Activated T-cell treated with anti-CD3 and anti-CD28 coated beads for 4 hours (primary cell): ENCODE results near the gene BID.
A peak's percentile ranks its signal among the peaks of the same experiment; 100 is the strongest.

Source experiments
- DNase-seq: peaks from one replicate; pipeline ENCODE4 v3.0.0-alpha.2; 2020

Gene BID

GRCh38 chr22:17782621-17783020, 8.4 kb upstream of the BID start:
- DNase-seq = no peak

DNA sequence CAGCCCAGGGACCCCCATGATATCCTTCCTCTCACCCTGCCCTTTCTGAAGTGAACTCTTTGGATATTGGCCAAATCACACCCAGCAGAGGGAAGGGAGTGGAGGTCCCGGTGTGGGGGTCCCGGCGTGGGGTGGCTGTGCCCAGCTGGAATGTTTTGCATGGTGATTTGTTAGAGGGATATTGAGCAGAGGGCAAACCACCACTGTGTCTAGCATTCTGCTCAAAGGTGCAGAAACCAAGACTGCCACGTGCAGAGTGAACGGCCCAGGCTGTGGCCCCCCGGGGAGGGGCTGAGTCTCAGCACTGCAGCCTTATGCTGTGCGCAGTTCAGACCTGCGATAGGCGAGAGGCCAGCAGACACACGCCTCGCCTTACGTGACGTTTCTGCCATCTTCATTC, 7.9 kb upstream of the BID start:
- DNase-seq = no peak

- DNase-seq = peak; percentile 39
These were observed 7.2 kb upstream of the BID start for GRCh38 chr22:17781319-17782031.

- no peak for DNase-seq
These were observed 6.6 kb upstream of the BID start for GRCh38 chr22:17780741-17781318.

GRCh38 chr22:17780116-17780740, 6.0 kb upstream of the BID start:
- DNase-seq = no peak

DNA sequence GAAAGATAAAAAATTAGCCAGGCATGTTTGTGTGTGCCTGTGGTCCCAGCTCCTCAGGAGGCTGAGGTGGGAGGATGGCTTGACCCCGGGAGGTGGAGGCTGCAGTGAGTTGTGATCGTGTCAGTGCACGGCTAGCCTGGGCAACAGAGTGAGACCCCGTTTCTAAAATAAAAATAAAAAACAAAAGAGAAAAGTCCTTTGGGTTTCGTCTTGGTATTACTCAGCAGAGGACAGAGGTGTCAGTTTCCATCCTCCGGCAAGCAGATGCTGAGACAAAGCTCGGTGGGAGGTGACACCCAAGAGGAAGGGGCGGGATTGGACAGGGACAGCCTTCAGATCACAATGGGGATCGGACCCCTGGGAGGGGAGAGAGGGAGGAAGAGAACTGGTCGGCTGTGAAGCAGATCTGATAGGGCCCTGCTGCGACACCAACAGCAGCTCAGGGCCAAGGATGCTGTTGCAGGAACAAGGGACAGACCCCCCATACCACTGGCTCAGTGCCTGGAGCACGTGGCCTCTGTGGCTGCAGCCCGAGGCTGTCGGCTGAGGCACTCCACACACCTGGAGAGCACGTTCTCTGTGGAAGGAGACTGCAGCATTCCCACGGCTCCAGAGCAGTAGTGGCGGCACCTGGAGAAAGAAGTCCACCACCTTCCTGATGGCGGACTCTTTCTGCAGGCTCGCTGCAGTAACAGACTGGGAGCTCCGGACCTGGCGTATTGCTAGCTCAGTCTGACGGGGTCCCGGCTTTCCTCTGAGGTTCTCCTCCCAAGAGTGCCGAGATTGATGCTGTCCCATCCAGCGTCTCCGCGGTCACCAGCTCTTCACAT, 5.2 kb upstream of the BID start:
- no peak for DNase-seq

DNA sequence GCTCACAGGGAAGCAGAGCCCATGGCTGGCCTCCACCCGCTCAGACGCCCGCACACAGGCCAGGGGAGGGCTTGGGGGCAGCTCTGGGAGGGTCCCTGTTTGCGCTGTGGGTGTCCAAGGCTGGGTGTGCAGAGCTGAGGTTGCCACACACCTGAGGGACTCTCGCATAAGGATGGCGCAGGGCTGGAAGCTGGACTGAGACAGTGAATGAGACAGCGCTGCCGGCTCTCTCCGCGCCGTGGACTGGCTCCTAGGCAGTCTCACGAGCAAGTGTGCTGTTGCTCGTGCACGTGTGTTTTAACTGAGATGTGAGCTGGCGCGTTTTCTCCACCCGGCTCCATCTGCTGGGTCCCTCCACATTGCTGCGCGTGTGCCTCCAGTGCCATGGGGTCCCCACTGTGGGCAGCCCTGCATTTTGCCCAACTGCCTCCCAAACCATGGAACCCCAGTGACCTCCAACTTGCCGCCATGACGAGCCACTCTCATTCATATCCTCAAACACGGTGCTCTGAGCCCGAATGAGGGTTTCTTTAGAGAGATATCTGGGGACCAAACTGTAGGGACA, 4.2 kb upstream of the BID start:
- no peak for DNase-seq

DNA sequence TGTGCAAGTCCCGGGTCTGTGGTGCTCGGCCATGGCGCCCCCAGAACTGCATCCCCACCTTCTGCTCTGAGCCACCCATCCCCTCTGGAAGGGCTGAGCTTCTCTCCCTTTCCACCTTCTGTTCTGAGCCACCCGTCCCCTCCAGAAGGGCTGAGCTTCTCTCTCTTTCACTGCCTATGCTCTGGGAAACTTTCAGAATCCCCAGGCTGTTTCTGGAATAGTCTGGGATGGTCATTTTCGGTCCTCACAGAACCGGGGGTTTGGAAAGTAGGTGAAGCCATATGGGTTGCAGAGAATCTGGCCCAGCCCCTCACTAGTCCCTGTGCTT, 3.4 kb upstream of the BID start:
- DNase-seq = no peak

DNA sequence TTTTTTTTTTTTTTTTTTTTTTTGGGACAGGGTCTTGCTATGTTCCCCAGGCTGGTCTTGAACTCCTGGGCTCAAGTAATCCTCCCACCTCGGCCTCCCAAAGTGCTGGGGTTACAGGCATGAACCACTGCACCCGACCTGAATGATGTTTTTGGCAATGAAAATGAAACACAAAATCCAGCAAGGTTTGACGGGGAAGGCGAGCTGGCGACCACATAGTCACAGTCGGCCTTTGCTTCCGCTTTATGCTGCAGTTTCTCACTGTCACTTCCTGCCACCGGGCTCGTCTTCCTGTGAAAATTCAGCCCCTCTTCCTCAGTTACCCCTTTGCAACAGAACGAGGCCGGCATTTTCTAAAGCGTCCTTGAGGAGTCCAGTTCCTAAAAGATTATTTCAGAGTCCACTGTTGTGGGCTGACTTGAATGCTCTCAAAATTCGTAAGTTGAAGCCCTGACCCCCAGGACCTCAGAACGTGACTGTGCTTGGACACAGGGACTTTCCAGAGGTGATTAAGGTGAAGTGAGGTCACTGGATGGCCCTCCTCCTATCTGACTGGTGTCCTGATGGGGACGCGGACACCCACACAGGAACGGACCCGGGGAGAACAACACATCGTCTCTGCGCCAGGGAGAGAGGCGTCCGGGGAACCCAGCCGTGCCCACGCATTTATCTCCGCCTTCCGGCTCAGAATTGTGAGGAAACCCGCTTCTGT, 2.9 kb upstream of the BID start:
- DNase-seq = peak; percentile 47

DNA sequence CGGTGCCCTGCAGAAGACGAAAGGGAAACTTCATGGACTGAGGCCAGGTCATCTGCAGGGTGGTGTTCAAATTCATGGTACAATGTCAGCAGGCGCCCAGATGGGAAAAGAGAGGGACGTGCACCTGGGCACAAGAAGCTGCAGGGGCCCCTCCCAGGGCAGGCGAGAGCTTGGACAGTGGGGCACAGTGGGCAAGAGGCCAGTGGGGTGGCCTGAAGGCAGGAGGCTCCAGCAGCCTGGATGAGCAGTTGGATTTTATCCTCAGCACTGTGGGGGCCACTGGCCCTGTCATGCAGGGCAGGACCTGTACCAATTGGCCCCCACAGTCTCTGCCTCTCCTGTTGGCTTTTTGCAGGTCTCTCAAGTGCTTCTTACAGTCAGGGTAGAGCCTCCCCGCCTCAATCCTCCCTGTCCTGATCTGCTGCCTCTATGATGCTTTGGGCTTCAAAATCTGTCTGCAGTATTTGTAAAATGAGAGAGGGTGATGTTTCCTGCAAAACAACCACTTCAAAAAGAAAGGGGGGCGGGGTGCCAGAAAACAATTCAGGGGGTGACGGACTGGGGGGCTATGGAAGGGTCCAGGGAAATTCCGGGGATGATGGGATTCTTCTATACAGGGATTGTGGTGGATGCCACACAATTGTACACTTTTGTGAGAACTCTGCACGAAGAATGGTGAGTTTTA, 1.7 kb upstream of the BID start:
- no peak for DNase-seq

DNA sequence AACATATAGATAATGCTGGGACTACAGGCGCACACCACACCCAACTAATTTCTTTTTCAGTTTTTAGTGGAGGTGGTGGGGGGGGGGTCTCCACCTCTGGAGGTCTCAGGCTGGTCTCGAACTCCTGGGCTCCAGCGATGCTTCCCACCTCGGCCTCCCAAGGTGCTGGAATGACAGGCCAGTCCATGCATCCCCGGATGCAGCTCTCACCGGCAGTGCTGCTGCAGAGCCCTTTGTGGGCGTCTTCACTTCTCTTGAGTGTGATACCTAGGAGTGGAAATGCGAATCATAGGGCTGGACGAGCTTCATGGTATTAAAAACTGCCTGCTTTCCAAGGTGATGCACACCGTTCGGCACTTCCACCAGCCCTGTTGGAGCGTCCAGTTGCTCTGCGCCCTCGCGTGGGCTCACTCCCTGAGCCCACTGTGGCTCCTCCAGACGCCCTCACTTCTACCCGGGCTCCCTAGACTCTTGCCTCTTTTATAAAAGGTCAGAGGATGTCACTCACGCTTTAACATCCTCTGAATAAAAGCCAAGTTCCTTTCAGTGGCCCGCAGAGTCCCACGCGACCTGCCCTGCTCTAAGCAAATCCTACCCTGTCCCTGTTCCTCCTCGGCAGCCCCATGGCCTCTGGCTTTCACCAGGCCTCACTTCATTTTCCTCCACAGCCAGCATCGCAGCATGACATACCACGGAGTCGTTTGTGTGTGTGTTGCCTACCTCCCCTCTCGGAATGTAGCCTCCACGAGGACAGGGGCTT, 837 bp upstream of the BID start:
- no peak for DNase-seq

- peak; percentile 45 for DNase-seq
These were observed 563 bp downstream of the BID start for GRCh38 chr22:17773606-17774205.

DNA sequence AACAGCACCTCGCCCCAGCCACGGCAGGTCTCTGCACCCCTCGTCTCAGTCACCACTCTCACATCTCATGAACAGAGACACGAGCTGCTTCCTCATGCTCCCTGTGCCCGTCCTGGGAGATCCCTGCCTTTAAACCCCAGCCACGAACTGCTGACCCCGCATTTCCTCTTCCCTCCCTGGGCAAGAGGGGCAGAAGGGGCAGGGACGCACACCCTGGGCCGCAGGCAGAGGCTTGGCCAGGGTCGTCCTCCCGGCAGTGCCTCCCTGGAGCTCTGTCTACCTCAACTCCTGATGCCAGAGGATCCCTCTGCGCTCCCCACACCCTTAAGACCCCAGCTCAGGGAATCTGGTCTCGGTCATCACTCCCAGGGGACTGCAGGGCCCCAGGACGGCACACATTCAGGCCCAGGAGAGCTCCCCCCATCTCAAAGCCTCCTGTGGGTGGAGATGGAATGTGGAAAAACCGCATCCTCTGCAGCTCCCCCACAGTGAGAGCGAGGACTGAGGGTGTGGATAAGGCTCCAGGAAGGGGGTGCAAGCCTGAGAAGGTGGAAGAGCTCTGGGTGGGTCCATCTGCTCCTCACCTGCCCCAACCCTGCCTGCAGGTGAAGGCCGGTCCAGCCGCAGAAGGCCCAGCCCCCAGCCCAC, 1.2 kb downstream of the BID start:
- DNase-seq = no peak

- DNase-seq = no peak
These were observed 1.9 kb downstream of the BID start for GRCh38 chr22:17772249-17772957.

- DNase-seq = no peak
These were observed 3.8 kb downstream of the BID start for GRCh38 chr22:17770180-17771077.

DNA sequence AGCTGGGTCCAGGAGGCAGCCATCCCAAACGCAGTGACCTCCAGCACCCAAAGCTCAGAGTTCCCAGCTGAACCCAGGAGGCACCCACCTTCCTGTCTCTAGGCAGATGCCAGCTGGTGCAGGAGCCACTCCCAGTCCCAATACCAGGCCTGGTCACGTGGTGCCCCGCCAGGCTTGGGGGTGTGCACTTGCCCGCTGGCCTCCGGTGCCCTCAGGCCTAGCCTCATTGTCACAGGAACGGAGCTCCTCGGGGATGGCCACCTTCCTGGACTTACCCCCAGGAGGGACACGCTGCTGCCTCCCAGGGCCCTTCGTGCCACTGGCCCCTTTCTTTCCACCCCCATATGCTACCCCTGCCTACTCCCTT, 4.6 kb downstream of the BID start:
- no peak for DNase-seq

DNA sequence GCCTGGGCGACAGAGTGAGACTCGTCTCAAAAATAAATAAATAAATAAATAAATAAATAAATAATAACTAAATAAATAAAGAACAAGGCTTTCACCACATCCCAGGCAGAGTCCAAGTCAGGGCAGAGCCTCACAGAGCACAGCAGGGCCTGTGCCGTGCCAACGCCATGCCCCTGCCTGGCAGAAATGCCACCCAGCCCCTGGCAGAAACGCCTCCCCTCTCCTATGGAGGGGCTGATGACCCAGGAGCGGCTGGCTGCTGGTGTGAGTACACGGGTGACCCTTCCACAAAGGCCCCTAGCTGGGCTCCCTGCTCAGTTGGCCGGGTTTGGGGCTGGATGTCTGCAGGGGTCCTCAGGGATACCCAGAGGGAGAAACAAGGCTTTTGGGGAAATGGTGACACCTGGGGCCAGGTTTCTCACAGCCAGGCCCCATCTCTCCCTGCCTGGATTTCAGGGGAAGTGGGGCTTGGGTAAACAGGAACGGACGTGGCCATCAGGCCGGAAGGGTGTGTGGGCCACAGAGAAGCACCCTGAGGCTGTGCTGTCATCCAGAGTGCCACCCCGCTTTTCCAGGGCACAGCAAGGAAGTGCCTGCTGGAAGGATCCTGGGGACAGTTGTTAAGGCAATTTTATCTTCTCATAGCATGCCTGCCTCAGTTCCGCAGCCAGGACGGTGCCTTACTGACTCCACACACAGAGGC, 5.1 kb downstream of the BID start:
- DNase-seq = no peak
